ENCODE results near the gene AHNAK. TPM values are rescaled to one million over a fixed set of nuclear protein-coding genes. Genes with fewer than 3 reads are reported as not detected.

The AHNAK gene
- total and polyA plus RNA-seq, 2 donors (not counting 1 experiment from before 2014, with no cell fraction given) = 220 to 762 TPM

DNA sequence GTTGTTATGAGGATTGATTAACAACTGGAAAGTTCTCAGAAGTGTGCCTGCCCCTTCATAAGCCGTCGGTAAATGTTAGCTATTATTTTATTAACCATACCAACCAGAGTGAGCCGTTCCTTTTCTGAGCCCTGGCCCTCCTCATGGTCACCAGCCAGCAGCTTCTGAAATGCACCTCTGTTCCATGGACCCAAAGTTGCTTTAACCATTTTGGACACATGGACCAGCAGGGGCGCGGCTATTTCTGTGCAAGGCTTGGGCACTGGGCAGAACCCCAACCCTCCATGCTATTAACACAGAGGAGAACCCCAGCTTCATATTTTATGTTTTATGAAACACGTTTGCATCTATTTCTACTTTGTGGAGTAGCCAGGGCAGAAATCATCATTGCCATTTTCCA is 146.3 kb downstream of the AHNAK start:
- H3K27me3 ChIP-seq (ENCODE audit: control insufficient read depth, insufficient read depth, low read length) = no peaks in the 10 kb centered on the region
- no peaks in the 10 kb centered on the region for H3K36me3 ChIP-seq (ENCODE audit: control insufficient read depth, insufficient read depth, low read length)
- H3K9ac ChIP-seq (ENCODE audit: insufficient read depth, low read length) = no peak overlapping the region
- H4K20me1 ChIP-seq (ENCODE audit: control insufficient read depth, extremely low read depth, insufficient read depth, low read length) = no peaks in the 10 kb centered on the region
- H3K4me2 ChIP-seq (ENCODE audit: extremely low read depth, insufficient read depth, low read length) = peak overlapping the region; percentile 68
- no peaks in the 10 kb centered on the region for H3K9me3 ChIP-seq (ENCODE audit: control insufficient read depth, insufficient read depth, low read depth, low read length)
- no peak for DNase-seq (ENCODE audit: low read depth in 2 of 2)
- no peak overlapping the region for H3K27ac ChIP-seq (ENCODE audit: insufficient read depth, low read length)
- H3K79me2 ChIP-seq (ENCODE audit: control insufficient read depth, insufficient read depth, low read length) = no peaks in the 10 kb centered on the region
- H3K4me3 ChIP-seq (replicated peaks in 1 of 4; ENCODE audit: control extremely low read depth in 1 of 4, insufficient read depth in 1 of 4, low read depth in 3 of 4, low read length in 4 of 4) = no peak overlapping the region
- no peak for TF ChIP-seq EZH2 (IDR thresholded peaks at IDR 0.05; ENCODE audit: low read length, missing control alignments)
- TF ChIP-seq CTCF (conservative IDR thresholded peaks at IDR 0.05 in 1 of 2, IDR thresholded peaks at IDR 0.05 in 1 of 2; ENCODE audit: low read depth in 1 of 2, low read length in 2 of 2) = no peak
- H3K4me1 ChIP-seq (ENCODE audit: control insufficient read depth, extremely low read depth, insufficient read depth, low read length) = peaks cover 29% of the 10 kb centered on the region
- no peak overlapping the region for H2AFZ ChIP-seq (ENCODE audit: low read length)

DNA sequence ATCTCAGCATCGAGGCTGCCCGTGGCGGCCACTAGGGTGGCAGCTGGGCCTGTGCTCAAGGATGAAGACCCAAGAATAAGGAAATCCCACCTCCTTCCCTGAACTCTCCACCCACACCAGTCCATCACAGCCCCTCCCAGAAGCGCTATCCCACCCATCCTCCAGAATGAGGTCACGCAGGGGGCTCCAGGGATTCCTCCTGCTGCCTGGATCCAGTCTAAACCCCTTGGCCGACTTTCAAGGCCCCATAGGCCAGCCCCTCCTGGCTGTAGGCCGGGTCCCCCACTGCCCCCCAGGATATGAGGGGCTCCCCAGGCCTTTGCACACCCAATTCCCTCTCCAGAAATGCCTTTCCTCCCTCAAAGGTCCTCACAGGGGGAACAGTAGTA is 146.7 kb downstream of the AHNAK start:
- Histone ChIP-seq H3K4me2 (ENCODE audit: extremely low read depth, insufficient read depth, low read length) (no peak overlapping the region), H3K9me3 (ENCODE audit: control insufficient read depth, insufficient read depth, low read depth, low read length) (no peaks in the 10 kb centered on the region), H3K4me1 (ENCODE audit: control insufficient read depth, extremely low read depth, insufficient read depth, low read length) (peaks cover 31% of the 10 kb centered on the region), H3K36me3 (ENCODE audit: control insufficient read depth, insufficient read depth, low read length) (no peaks in the 10 kb centered on the region), H2AFZ (ENCODE audit: low read length) (no peak overlapping the region), H3K9ac (ENCODE audit: insufficient read depth, low read length) (no peak overlapping the region), H3K27ac (ENCODE audit: insufficient read depth, low read length) (no peak overlapping the region), H3K27me3 (ENCODE audit: control insufficient read depth, insufficient read depth, low read length) (no peaks in the 10 kb centered on the region), H3K79me2 (ENCODE audit: control insufficient read depth, insufficient read depth, low read length) (no peaks in the 10 kb centered on the region), H4K20me1 (ENCODE audit: control insufficient read depth, extremely low read depth, insufficient read depth, low read length) (no peaks in the 10 kb centered on the region), H3K4me3 (replicated peaks in 1 of 4; ENCODE audit: control extremely low read depth in 1 of 4, insufficient read depth in 1 of 4, low read depth in 3 of 4, low read length in 4 of 4) (no peak overlapping the region)
- no peak for DNase-seq (ENCODE audit: low read depth in 2 of 2)
- no peak for TF ChIP-seq CTCF (conservative IDR thresholded peaks at IDR 0.05 in 1 of 2, IDR thresholded peaks at IDR 0.05 in 1 of 2; ENCODE audit: low read depth in 1 of 2, low read length in 2 of 2)
- no peak for TF ChIP-seq EZH2 (IDR thresholded peaks at IDR 0.05; ENCODE audit: low read length, missing control alignments)

DNA sequence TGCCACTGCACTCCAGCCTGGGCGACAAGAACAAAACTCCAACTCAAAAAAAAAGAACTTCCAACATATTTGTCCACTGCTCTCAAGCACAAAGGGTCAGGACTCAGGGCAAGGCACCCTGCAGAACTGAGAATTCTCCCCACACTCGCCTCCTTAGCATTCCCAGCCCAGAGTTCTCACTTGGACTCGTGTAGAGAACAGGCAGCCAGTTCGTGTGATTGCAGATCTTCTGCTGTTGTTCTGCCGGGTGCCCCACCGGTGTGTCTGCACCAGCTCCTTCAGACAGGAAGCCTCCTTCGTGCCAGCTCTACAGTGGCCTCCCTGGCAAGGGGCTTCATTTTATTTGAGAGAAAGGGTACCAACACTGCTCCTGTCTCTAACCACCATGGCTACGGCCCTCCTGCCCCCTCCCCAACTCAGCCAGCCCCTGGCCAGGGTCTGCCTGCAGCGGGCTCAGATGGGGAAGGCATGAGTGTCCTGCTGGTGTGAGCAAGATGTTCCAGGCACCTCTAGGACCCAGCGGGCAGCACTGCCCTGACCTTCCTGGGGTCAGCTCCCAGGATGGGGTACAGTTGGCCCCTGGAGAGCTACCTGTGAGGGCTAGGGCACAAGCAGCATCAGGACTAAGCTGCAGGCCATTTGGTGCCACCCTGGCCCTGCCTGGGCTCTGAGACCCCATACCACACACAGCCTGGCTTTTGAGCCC is 147.3 kb downstream of the AHNAK start:
- Histone ChIP-seq H3K79me2 (ENCODE audit: control insufficient read depth, insufficient read depth, low read length) (no peaks in the 10 kb centered on the region), H4K20me1 (ENCODE audit: control insufficient read depth, extremely low read depth, insufficient read depth, low read length) (no peaks in the 10 kb centered on the region), H3K9me3 (ENCODE audit: control insufficient read depth, insufficient read depth, low read depth, low read length) (no peaks in the 10 kb centered on the region), H3K27me3 (ENCODE audit: control insufficient read depth, insufficient read depth, low read length) (no peaks in the 10 kb centered on the region), H3K9ac (ENCODE audit: insufficient read depth, low read length) (no peak overlapping the region), H3K4me2 (ENCODE audit: extremely low read depth, insufficient read depth, low read length) (no peak overlapping the region), H2AFZ (ENCODE audit: low read length) (no peak overlapping the region), H3K36me3 (ENCODE audit: control insufficient read depth, insufficient read depth, low read length) (no peaks in the 10 kb centered on the region), H3K4me1 (ENCODE audit: control insufficient read depth, extremely low read depth, insufficient read depth, low read length) (peaks cover 31% of the 10 kb centered on the region), H3K4me3 (replicated peaks in 1 of 4; ENCODE audit: control extremely low read depth in 1 of 4, insufficient read depth in 1 of 4, low read depth in 3 of 4, low read length in 4 of 4) (no peak overlapping the region), H3K27ac (ENCODE audit: insufficient read depth, low read length) (no peak overlapping the region)
- peak in 1 of 2 donors; percentile 44 for DNase-seq (ENCODE audit: low read depth in 2 of 2)
- no peak for TF ChIP-seq CTCF (conservative IDR thresholded peaks at IDR 0.05 in 1 of 2, IDR thresholded peaks at IDR 0.05 in 1 of 2; ENCODE audit: low read depth in 1 of 2, low read length in 2 of 2)
- no peak for TF ChIP-seq EZH2 (IDR thresholded peaks at IDR 0.05; ENCODE audit: low read length, missing control alignments)

All from fibroblast of lung (primary cell).